IPS DF 4.7 (cell line): Measurements from ENCODE around the gene VPS51.

ENCODE experiments used
- DNase-seq: peaks from one replicate; pipeline ENCODE4 v3.0.0-alpha.2; 2013; ENCODE audit warnings: low spot score; ENCODE audit errors: extremely low read depth

VPS51 gene

GRCh38 chr11:65095974-65096806 is at the start of gene VPS51:
Gene VPS51, plus strand, starts transcription at chr11:65096214. Its CDS starts 37 bp downstream, at chr11:65096251.
- DNase-seq = peak; percentile 74

GRCh38 chr11:65047581-65048422 is 48.2 kb upstream of the VPS51 start:
- DNase-seq = no peak

DNA sequence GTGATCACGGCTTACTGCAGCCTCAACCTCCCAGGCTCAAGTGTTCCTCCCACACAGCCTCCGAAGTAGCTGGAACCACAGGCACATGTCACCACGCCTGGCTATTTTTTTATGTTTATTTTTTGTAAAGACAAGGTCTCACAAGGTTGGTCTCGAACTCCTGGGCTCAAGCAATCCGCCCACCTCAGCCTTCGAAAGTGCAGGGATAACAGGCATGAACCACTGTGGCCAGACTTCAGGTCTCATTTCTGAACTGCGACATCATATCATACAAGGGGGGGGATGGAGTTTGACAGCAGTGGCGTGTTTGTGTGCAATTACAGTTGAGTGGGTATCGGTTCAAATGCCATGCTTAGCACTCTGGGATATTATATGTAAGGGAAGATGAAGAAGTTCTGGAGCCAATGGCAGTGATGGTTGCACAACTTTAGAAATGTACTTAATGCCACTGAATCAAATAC is 44.6 kb upstream of the VPS51 start:
- no peak for DNase-seq

GRCh38 chr11:65053827-65054508 is 42.0 kb upstream of the VPS51 start:
- DNase-seq = no peak

GRCh38 chr11:65055538-65055937 is 40.5 kb upstream of the VPS51 start:
- no peak for DNase-seq

DNA sequence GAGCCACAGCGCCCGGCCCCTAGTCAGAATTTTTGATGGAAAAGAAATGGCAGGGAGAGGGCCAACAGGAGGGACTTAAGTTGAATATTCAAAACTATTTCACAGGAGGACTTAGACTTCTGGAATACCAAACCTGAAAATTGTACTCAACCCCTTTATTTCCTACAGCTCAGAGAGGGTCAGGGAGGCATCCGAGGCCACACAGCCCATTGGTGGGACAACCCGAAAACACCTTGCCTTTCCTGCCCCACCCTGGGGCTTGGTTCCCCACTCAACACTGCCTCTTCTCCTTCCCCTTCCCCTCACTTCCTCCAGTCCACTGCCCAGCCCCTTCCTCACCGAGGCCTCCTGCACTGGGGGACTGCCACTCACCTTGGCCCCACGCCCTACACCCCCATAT is 39.0 kb upstream of the VPS51 start:
- DNase-seq = no peak

GRCh38 chr11:65057526-65057925 is 38.5 kb upstream of the VPS51 start:
- no peak for DNase-seq

DNA sequence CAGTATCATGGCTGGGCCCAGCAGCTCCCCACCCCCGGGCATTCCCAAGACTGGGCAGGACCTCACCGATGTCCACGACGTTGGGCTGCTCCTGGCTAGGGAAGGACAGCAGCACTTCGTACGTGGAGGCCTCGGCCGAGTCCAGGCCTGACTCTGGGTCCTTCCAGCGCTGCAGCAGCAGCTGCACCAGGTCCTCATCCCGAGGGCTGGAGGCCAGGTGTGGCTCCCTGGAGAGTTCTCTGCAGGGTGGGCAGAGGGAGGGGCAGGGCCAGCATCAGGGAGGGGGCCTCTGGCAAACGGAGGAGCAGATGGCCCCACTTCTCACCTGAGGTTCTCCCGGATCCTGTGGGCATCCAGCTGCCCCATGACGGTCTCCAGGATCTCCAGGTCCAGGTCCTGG is 38.0 kb upstream of the VPS51 start:
- DNase-seq = no peak

DNA sequence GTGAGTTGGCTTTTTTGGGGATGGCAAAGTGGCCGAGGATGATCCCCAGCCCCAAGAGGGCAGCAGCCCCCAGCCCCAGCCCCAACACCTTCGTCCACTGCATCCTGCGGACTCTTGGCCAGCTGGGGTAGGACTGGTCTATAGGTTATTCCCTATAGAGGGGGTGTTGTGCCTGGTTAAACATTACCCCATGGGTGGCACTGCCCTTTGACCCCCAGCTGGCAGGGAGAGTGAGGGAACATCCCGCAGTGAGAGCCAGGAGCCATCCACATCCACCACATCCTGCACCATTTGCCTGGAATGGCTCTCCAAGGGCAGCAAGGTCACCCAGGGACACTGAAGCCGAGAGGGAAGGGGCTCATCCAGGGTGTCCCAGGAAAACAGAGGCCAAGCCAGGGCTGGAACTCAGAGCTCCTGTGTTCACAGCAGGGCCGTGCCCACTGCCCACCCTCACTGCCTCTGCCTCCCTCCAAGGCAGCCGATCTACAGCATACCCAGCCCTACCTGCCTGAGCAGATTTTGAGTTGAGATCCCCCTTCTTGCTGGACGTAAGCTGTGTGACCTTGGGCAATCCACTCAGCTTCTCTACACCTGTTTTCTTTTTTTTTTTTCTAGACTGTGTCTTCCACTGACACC is 37.5 kb upstream of the VPS51 start, which contains the start of gene NAALADL1:
TSS of gene NAALADL1 (minus strand) at position 135 of the 636 bp plus-strand sequence. CDS start at position 103, 32 bp downstream.
- DNase-seq = no peak

DNA sequence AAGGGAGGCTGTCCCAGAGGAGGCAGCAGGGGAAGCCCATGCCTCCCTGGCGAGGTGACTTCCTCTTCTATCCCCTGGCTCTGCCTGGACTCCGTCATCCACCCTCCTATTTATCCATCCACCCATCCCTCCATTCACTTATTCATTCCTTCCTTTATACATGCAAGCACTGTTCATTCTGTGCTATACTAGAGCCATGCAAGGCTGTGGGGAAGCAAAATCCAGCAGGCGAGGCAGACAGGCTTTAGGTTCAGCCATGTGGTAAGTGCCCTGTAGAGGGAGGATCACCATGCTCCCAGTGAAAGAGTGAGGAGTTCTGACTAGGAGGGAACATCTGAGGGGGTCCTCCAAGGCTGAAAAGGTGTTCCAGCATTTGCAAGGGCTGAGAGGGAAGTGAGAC is 36.5 kb upstream of the VPS51 start:
- DNase-seq = no peak

GRCh38 chr11:65059959-65060824 is 35.8 kb upstream of the VPS51 start:
- DNase-seq = no peak

DNA sequence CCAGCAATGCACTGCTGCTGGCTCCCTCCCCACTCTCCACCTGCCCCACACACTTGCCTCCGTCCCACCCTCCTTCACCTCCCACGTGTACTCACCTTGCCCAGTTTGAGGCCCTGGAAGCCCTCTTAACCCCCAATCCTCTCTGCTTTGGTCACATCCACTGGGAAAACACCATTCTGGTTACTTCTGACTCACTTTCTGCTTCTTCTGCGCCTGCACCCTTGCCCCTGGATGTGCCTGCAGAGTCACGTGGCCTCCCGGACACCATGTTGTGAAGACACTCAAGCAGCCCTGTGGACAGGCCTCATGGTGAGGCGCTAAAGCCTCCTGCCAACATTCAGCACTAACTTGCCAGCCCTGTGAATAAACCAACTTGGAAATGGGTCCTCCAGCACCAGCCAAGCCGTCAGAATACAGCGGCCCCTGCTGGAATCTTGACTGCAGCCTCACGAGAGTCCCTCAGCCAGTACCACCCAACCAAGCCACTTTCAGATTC is 35.1 kb upstream of the VPS51 start:
- no peak for DNase-seq

- DNase-seq = no peak
Observed at GRCh38 chr11:65063532-65063931, 32.5 kb upstream of the VPS51 start.

DNA sequence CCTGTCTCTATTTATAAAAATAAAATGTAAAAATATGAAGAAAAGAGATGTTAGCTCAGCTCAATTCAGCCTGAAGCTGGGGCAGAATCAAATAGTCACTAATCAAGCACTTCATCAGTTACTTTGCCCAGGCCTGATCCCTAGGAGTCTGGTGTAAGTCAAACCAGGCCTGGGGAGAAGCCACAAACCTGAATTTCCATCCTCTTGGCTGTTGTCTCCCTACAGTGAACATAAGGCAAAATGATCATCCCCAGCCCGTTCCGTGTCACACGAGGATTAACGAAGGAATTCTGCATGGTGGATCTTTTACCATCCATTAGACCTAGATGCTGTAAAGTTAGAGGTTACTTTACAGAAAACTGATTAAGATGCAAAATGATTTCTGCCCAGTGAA is 31.2 kb upstream of the VPS51 start:
- DNase-seq = no peak

DNA sequence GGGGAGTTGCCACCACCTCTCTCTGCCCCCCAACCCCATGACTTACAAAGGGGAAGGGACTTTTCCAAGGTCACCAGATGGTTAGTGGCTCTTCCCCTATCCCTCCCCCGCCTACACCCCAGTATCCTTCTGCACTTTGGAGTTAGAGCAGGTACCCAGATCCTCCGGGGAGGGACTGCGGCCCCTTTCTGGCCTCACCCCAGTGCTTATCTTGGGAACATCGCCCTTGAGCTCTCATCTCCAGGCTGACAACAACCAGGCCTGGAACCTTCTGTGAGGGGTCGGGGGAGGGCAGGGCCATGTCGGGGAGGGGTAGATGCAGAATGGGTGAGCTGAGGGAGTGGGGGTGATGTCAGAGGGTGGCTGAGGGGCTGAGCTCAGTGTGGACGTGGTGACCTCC is 30.2 kb upstream of the VPS51 start:
- DNase-seq = no peak

DNA sequence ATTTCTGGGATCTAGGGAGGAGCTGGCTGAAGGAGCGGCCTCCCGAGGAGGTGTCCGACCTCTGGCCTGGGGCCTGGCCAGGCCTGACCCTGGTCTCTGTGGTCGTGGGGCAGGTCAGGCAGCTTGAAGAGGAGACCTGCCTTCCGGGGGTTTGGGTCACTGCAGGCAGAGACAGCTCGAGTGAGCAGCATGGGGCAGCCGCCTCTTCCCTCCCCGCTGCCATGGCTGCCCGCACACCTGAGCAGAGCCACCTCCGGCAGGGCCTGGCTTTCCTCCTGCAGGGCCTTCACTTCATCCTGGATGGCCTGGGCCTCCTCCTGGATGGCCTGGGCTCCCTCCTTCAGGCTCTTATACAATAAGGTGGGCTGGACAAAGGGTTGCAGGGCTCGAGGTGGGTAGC is 29.7 kb upstream of the VPS51 start:
- DNase-seq = no peak

DNA sequence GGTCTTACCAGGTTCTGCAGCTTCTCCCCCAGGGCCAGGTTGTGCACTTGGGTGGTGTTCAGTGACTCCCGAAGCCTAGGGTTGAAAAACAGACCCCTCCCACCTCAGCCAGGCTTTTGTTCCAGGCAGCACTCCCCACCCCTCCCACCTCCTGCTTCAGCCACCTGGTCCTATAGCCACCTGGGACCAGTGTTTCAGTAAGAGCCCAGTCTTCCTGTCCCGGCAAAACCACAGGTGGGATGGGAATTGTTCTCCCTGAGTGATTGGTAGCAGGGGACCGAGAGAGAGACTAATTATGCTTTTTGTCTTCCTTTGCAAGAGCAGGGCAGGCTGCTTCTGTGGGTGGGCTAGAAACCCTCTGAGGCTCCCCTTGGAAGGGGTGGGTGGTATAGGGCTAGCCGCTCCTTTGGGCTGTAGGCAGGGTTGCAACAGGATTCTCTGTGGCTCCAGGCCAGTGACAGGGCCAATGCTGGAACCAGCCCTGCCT is 29.2 kb upstream of the VPS51 start:
- no peak for DNase-seq

DNA sequence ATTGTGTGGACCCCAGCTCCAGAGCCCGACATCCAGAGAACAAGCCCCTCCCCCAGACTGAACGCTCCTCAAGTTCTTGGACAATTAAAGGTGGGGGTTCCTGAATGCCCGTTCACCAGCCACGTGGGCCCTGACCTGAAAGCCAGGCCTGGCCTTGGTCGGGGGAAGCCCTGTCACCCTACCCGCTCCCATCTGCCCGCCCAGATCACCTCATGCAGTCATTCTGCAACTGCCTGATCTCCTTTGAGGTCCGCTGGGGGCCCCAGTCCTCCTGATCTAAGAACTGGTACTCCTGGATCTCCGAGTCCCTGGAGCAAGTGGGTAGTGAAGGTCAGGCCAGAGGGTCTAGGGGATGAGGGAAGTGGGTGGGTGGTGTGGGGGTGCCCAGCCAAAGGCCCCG is 28.6 kb upstream of the VPS51 start:
- DNase-seq = no peak

GRCh38 chr11:65069217-65069616 is 26.8 kb upstream of the VPS51 start:
- no peak for DNase-seq
